Measurements from ENCODE around the gene SH3RF3. TPM values are rescaled to one million over a fixed set of nuclear protein-coding genes. Genes with fewer than 3 reads are reported as not detected.

Gene SH3RF3
- total RNA-seq, 1 experiment from 2014 or later: 1.0 TPM

DNA sequence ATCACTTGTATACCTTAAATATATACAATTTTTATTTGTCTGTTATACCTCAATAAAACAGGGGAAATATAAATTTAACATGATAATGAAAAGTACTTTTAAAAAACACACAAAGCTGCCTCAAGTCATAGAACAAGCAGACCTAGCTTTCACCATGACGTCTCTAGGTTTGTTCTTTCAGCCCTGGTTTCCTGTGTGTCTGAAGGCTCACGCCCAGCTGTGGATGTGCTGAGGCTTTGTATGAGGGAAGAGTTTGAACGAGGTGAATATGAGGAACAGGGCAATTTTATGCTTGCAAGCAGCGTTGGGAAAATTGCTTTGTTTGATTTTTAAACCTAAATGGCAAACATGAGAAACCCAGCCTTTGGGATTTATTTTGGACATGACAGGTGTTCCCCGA is 15.3 kb downstream of the SH3RF3 start:
- TF ChIP-seq KAT7 (CRISPR knock-in tag; IDR thresholded peaks at IDR 0.05; ENCODE audit: borderline replicate concordance) (no peak), NFYB (CRISPR knock-in tag; conservative IDR thresholded peaks at IDR 0.05; ENCODE audit: low read depth) (no peak), RORB (CRISPR knock-in tag; IDR thresholded peaks at IDR 0.05) (no peak), ZNF416 (CRISPR knock-in tag; IDR thresholded peaks at IDR 0.05) (no peak), ZNF263 (CRISPR knock-in tag; IDR thresholded peaks at IDR 0.05; ENCODE audit: low read depth) (no peak)
- TF ChIP-seq, protein P1, sequence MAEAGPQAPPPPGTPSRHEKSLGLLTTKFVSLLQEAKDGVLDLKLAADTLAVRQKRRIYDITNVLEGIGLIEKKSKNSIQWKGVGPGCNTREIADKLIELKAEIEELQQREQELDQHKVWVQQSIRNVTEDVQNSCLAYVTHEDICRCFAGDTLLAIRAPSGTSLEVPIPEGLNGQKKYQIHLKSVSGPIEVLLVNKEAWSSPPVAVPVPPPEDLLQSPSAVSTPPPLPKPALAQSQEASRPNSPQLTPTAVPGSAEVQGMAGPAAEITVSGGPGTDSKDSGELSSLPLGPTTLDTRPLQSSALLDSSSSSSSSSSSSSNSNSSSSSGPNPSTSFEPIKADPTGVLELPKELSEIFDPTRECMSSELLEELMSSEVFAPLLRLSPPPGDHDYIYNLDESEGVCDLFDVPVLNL (CRISPR knock-in tag; IDR thresholded peaks at IDR 0.05; ENCODE audit: borderline replicate concordance, low read depth): no peak
- Mint-ChIP-seq H3K9me3 (no peaks in the 10 kb centered on the region), H3K4me3 (no peak overlapping the region), H3K4me1 (no peaks in the 10 kb centered on the region), H3K27ac (no peak overlapping the region), H3K27me3 (ENCODE audit: low read depth) (no peaks in the 10 kb centered on the region), H3K36me3 (no peaks in the 10 kb centered on the region)
- DNase-seq (ENCODE audit: low spot score): no peak
- ATAC-seq: no peak
- ChIA-PET POLR2A (no interaction called here), CTCF (no interaction called here)

GRCh38 chr2:109144721-109145120 is 15.7 kb downstream of the SH3RF3 start:
- no peak for ATAC-seq
- ChIA-PET CTCF (no interaction called here), POLR2A (no interaction called here)
- H3K9me3 Mint-ChIP-seq: no peaks in the 10 kb centered on the region
- no peaks in the 10 kb centered on the region for H3K4me1 Mint-ChIP-seq
- no peak for DNase-seq (ENCODE audit: low spot score)
- no peak overlapping the region for H3K27ac Mint-ChIP-seq
- no peak for TF ChIP-seq OVOL2 (CRISPR knock-in tag; IDR thresholded peaks at IDR 0.05; ENCODE audit: borderline replicate concordance)
- TF ChIP-seq EMX1 (CRISPR knock-in tag; IDR thresholded peaks at IDR 0.05): no peak
- TF ChIP-seq ZNF121 (CRISPR knock-in tag; IDR thresholded peaks at IDR 0.05): no peak
- no peak for TF ChIP-seq ZNF423 (CRISPR knock-in tag; IDR thresholded peaks at IDR 0.05)
- TF ChIP-seq, protein P2, sequence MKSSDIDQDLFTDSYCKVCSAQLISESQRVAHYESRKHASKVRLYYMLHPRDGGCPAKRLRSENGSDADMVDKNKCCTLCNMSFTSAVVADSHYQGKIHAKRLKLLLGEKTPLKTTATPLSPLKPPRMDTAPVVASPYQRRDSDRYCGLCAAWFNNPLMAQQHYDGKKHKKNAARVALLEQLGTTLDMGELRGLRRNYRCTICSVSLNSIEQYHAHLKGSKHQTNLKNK (CRISPR knock-in tag; IDR thresholded peaks at IDR 0.05): no peak
- TF ChIP-seq NR1H2 (CRISPR knock-in tag; IDR thresholded peaks at IDR 0.05): no peak
- TF ChIP-seq NR2C2 (CRISPR knock-in tag; IDR thresholded peaks at IDR 0.05): no peak
- no peaks in the 10 kb centered on the region for H3K36me3 Mint-ChIP-seq
- no peak overlapping the region for H3K4me3 Mint-ChIP-seq
- no peaks in the 10 kb centered on the region for H3K27me3 Mint-ChIP-seq (ENCODE audit: low read depth)

DNA sequence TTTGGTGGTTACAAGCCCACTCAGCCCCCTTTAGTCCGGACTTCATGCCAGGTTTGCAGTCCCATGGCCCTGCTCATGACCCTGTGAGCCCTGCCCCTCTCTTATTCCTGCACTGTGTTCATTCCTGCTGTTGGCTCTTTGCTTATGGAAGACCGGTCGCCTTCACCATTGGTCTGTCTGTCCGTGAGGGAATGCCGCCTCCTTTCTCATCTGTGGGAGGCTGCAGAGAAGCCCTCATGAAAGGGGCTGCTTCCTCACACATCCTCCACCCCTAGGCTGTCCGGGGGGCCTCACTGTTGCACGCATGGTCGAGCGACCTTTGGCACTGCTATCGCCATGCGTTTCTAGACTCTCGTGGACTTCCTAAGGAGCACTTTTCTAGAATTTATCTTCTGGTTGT is 16.3 kb downstream of the SH3RF3 start:
- no peak overlapping the region for H3K4me3 Mint-ChIP-seq
- ATAC-seq (no peak), DNase-seq (ENCODE audit: low spot score) (no peak)
- ChIA-PET POLR2A (no interaction called here), CTCF (no interaction called here)
- no peaks in the 10 kb centered on the region for H3K4me1 Mint-ChIP-seq
- TF ChIP-seq, protein P2 (CRISPR knock-in tag; IDR thresholded peaks at IDR 0.05): no peak
- TF ChIP-seq ATF1 (CRISPR knock-in tag; IDR thresholded peaks at IDR 0.05) (no peak), ZNF232 (CRISPR knock-in tag; IDR thresholded peaks at IDR 0.05) (no peak), FOXJ3 (CRISPR knock-in tag; IDR thresholded peaks at IDR 0.05; ENCODE audit: borderline replicate concordance) (no peak), ZNF425 (CRISPR knock-in tag; conservative IDR thresholded peaks at IDR 0.05) (no peak), ZNF671 (CRISPR knock-in tag; IDR thresholded peaks at IDR 0.05) (no peak), TEAD4 (CRISPR knock-in tag; IDR thresholded peaks at IDR 0.05) (no peak), CBFB (CRISPR knock-in tag; IDR thresholded peaks at IDR 0.05; ENCODE audit: low read depth) (no peak)
- TF ChIP-seq, protein P3, sequence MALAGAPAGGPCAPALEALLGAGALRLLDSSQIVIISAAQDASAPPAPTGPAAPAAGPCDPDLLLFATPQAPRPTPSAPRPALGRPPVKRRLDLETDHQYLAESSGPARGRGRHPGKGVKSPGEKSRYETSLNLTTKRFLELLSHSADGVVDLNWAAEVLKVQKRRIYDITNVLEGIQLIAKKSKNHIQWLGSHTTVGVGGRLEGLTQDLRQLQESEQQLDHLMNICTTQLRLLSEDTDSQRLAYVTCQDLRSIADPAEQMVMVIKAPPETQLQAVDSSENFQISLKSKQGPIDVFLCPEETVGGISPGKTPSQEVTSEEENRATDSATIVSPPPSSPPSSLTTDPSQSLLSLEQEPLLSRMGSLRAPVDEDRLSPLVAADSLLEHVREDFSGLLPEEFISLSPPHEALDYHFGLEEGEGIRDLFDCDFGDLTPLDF (CRISPR knock-in tag; IDR thresholded peaks at IDR 0.05): no peak
- TF ChIP-seq, protein P4, sequence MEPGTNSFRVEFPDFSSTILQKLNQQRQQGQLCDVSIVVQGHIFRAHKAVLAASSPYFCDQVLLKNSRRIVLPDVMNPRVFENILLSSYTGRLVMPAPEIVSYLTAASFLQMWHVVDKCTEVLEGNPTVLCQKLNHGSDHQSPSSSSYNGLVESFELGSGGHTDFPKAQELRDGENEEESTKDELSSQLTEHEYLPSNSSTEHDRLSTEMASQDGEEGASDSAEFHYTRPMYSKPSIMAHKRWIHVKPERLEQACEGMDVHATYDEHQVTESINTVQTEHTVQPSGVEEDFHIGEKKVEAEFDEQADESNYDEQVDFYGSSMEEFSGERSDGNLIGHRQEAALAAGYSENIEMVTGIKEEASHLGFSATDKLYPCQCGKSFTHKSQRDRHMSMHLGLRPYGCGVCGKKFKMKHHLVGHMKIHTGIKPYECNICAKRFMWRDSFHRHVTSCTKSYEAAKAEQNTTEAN (CRISPR knock-in tag; IDR thresholded peaks at IDR 0.05): no peak
- no peaks in the 10 kb centered on the region for H3K36me3 Mint-ChIP-seq
- no peak overlapping the region for H3K27ac Mint-ChIP-seq
- H3K27me3 Mint-ChIP-seq (ENCODE audit: low read depth): no peaks in the 10 kb centered on the region
- H3K9me3 Mint-ChIP-seq: no peaks in the 10 kb centered on the region

Data from WTC11 (cell line).